Liver (tissue), 9 donors: ENCODE results near the gene ARHGAP36. TPM values are rescaled to one million over a fixed set of nuclear protein-coding genes. Genes with fewer than 3 reads are reported as not detected.

Experiments used
- DNase-seq: peaks from one replicate; pipeline ENCODE4 v3.0.0-alpha.2; 2017; ENCODE audit warnings: low spot score
- H3K27ac ChIP-seq, 2 donors: one replicate each; pipeline ENCODE4 v1.7.0; 2013; ENCODE audit warnings: inconsistent platforms in 2 of 2, low read length in 2 of 2, control low read depth in 1 of 2, low read depth in 1 of 2, mild to moderate bottlenecking in 1 of 2
- H3K27me3 ChIP-seq, 4 donors: one replicate each; pipeline versions ENCODE4 v1.6.1 to v1.7.0; 2013; ENCODE audit warnings: low read length in 3 of 4, inconsistent platforms in 1 of 4, mild to moderate bottlenecking in 1 of 4, moderate library complexity in 1 of 4; ENCODE audit not compliant: control insufficient read depth in 4 of 4, insufficient read depth in 4 of 4
- H3K36me3 ChIP-seq, 4 donors: one replicate each; pipeline versions ENCODE4 v1.6.1 to v1.7.0; 2013; ENCODE audit warnings: low read length in 3 of 4, mild to moderate bottlenecking in 3 of 4, low read depth in 1 of 4, moderate library complexity in 1 of 4; ENCODE audit not compliant: control insufficient read depth in 4 of 4, insufficient read depth in 3 of 4
- H3K4me1 ChIP-seq, 4 donors: one replicate each; pipeline versions ENCODE4 v1.6.1 to v1.7.0; 2013; ENCODE audit warnings: low read length in 3 of 4, mild to moderate bottlenecking in 3 of 4, moderate library complexity in 1 of 4; ENCODE audit not compliant: control insufficient read depth in 4 of 4, insufficient read depth in 4 of 4
- H3K4me3 ChIP-seq, 3 donors: one replicate each; pipeline versions ENCODE4 v1.6.1 to v1.7.0; 2013; ENCODE audit warnings: low read length in 3 of 3, control low read depth in 1 of 3, low read depth in 1 of 3, mild to moderate bottlenecking in 1 of 3
- H3K9ac ChIP-seq, 2 donors: one replicate each; pipeline ENCODE4 v1.7.0; 2013; ENCODE audit warnings: low read length in 2 of 2, mild to moderate bottlenecking in 2 of 2, moderate library complexity in 2 of 2, control low read depth in 1 of 2, low read depth in 1 of 2
- H3K9me3 ChIP-seq, 4 donors: one replicate each; pipeline versions ENCODE4 v1.6.1 to v1.7.0; 2013; ENCODE audit warnings: low read length in 3 of 4; ENCODE audit not compliant: control insufficient read depth in 4 of 4
- EGR1 ChIP-seq, 2 donors: IDR thresholded peaks; 2 replicates each; pipeline ENCODE4 v1.6.1; 2016 to 2018; ENCODE audit warnings: antibody characterized with exemption in 2 of 2, low read depth in 2 of 2
- FOXA1 ChIP-seq: IDR thresholded peaks from 2 replicates; pipeline ENCODE4 v1.6.1; 2016; ENCODE audit warnings: antibody characterized with exemption
- FOXA2 ChIP-seq: IDR thresholded peaks from 2 replicates; pipeline ENCODE4 v1.6.1; 2016; ENCODE audit warnings: antibody characterized with exemption
- GABPA ChIP-seq, 2 donors: IDR thresholded peaks in 1 of 2; conservative IDR thresholded peaks in 1 of 2; 2 replicates each; pipeline ENCODE4 v1.6.1; 2016; ENCODE audit warnings: antibody characterized with exemption in 2 of 2, mild to moderate bottlenecking in 1 of 2, moderate library complexity in 1 of 2
- HNF4A ChIP-seq, 2 donors: conservative IDR thresholded peaks; 2 replicates each; pipeline ENCODE4 v1.6.1; 2016; ENCODE audit warnings: antibody characterized with exemption in 2 of 2, mild to moderate bottlenecking in 2 of 2
- HNF4G ChIP-seq: IDR thresholded peaks from 2 replicates; pipeline ENCODE4 v1.6.1; 2016; ENCODE audit warnings: antibody characterized with exemption
- JUND ChIP-seq, 2 donors: IDR thresholded peaks; 2 replicates each; pipeline ENCODE4 v1.6.1; 2016; ENCODE audit warnings: antibody characterized with exemption in 2 of 2
- MAX ChIP-seq: IDR thresholded peaks from 2 replicates; pipeline ENCODE4 v1.6.1; 2016; ENCODE audit warnings: antibody characterized with exemption
- NR2F2 ChIP-seq: IDR thresholded peaks from 2 replicates; pipeline ENCODE4 v1.6.1; 2016; ENCODE audit warnings: antibody characterized with exemption
- RAD21 ChIP-seq, 2 donors: IDR thresholded peaks; 2 replicates each; pipeline ENCODE4 v1.6.1; 2016; ENCODE audit warnings: antibody characterized with exemption in 2 of 2, mild to moderate bottlenecking in 2 of 2
- REST ChIP-seq: IDR thresholded peaks from 2 replicates; pipeline ENCODE4 v1.6.1; 2016; ENCODE audit warnings: antibody characterized with exemption, mild to moderate bottlenecking
- RXRA ChIP-seq, 2 donors: IDR thresholded peaks; 2 replicates each; pipeline ENCODE4 v1.6.1; 2017 to 2018; ENCODE audit warnings: antibody characterized with exemption in 2 of 2, mild to moderate bottlenecking in 1 of 2
- SP1 ChIP-seq: IDR thresholded peaks from 2 replicates; pipeline ENCODE4 v1.6.1; 2018; ENCODE audit warnings: antibody characterized with exemption, mild to moderate bottlenecking
- TAF1 ChIP-seq: conservative IDR thresholded peaks from 2 replicates; pipeline ENCODE4 v1.6.1; 2016; ENCODE audit warnings: antibody characterized with exemption, mild to moderate bottlenecking
- YY1 ChIP-seq: IDR thresholded peaks from 2 replicates; pipeline ENCODE4 v1.6.1; 2016; ENCODE audit warnings: antibody characterized with exemption, mild to moderate bottlenecking
- ZBTB33 ChIP-seq: IDR thresholded peaks from 2 replicates; pipeline ENCODE4 v1.6.1; 2016; ENCODE audit warnings: antibody characterized with exemption
- WGBS: extraction: QIAGEN DNeasy Blood & Tissue Kit; methylation state at CpG from one replicate; pipeline ENCODE4 v1.1.7; 2013; 5-methylcytosine and 5-hydroxymethylcytosine counted together
- polyA plus RNA-seq, 2 donors: library from polyadenylated mRNA; stranded (reverse) in 1 of 2; unstranded in 1 of 2; fragments of 200-250 nt in 1 of 2; fragments of >200 nt in 1 of 2; fragmentation: Nextera tagmentation in 1 of 2; extraction: Ambion mirVana in 1 of 2; gene quantifications; one replicate each; pipeline versions ENCODE4 v1.2.1 to v1.2.3, GENCODE V29; 2013 to 2015
- total RNA-seq, 2 donors: library from RNA; depleted of rRNA; stranded (reverse); fragments of >200 nt; gene quantifications; one replicate each; pipeline ENCODE4 v1.2.3, GENCODE V29; 2014
- TF ChIP-seq, protein P1 (sequence below): IDR thresholded peaks from 2 replicates; pipeline ENCODE4 v1.6.1; 2016; ENCODE audit warnings: antibody characterized with exemption
- TF ChIP-seq, protein P2 (sequence below): fragments of 150-350 bp; IDR thresholded peaks from 2 replicates; pipeline ENCODE4 v1.5.1; 2017; ENCODE audit warnings: improper control_type of control experiment, low read depth, low read length; ENCODE audit not compliant: missing input control
- donor health status: healthy.
- donor health status: healthy.
- donor health status: healthy.
- donor health status: healthy.
- donor health status: healthy.

ARHGAP36 gene
- total and polyA plus RNA-seq, 4 donors, result not detected

DNA sequence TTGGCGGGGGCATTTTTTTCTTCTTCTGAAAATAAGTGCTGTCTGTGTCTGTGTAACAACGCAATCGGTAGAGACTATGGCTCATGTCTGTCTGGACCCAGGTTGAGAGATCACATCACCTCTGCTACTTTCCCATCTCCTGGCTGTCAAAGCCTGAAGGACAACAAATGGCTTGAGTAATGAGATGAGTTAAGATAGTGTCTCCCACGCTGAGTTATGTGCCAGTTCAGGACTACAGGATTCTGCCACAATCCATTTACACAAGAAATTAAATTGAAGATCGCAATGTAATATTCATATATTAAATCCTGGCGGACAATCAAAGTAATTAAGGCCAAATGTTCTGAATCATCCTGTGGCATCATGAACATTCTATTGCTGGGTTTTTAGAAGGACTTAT is 16.5 kb upstream of the ARHGAP36 start (continued):
- TF ChIP-seq, protein P1, sequence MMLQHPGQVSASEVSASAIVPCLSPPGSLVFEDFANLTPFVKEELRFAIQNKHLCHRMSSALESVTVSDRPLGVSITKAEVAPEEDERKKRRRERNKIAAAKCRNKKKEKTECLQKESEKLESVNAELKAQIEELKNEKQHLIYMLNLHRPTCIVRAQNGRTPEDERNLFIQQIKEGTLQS, result no peak
- no peak for TF ChIP-seq HNF4A (conservative IDR thresholded peaks at IDR 0.05)

GRCh38 chrX:131045726-131046125 is 12.4 kb upstream of the ARHGAP36 start:
- Histone ChIP-seq H3K9ac (no peak overlapping the region), H3K4me3 (no peak overlapping the region), H3K36me3 (no peaks in the 10 kb centered on the region), H3K27me3 (peaks cover 0 to 11% (median 0%) of the 10 kb centered on the region in 4 donors), H3K4me1 (no peaks in the 10 kb centered on the region), H3K9me3 (peaks cover 0 to under 1% (median 0%) of the 10 kb centered on the region in 4 donors), H3K27ac (no peak overlapping the region)
- DNase-seq, result no peak
- 48% methylated on average over 5 of the region's 5 CpGs for WGBS
- TF ChIP-seq MAX (no peak), JUND (IDR thresholded peaks at IDR 0.05) (no peak), RAD21 (IDR thresholded peaks at IDR 0.05) (no peak), TAF1 (no peak), RXRA (IDR thresholded peaks at IDR 0.05) (no peak), FOXA2 (no peak), SP1 (no peak), NR2F2 (no peak), EGR1 (IDR thresholded peaks at IDR 0.05; ENCODE audit: low read depth in 2 of 2) (no peak), HNF4G (no peak), ZBTB33 (no peak), FOXA1 (no peak), YY1 (no peak), GABPA (IDR thresholded peaks at IDR 0.05 in 1 of 2, conservative IDR thresholded peaks at IDR 0.05 in 1 of 2) (no peak)
- TF ChIP-seq, protein P1, result no peak

GRCh38 chrX:131046596-131046995 is 11.6 kb upstream of the ARHGAP36 start:
- TF ChIP-seq TAF1 (no peak), SP1 (no peak), RAD21 (IDR thresholded peaks at IDR 0.05) (no peak), ZBTB33 (no peak), HNF4A (conservative IDR thresholded peaks at IDR 0.05) (no peak), REST (no peak), NR2F2 (no peak), JUND (IDR thresholded peaks at IDR 0.05) (no peak), RXRA (IDR thresholded peaks at IDR 0.05) (no peak), FOXA2 (no peak), GABPA (IDR thresholded peaks at IDR 0.05 in 1 of 2, conservative IDR thresholded peaks at IDR 0.05 in 1 of 2) (no peak), YY1 (no peak), MAX (no peak), EGR1 (IDR thresholded peaks at IDR 0.05; ENCODE audit: low read depth in 2 of 2) (no peak), FOXA1 (no peak), HNF4G (no peak)
- TF ChIP-seq, protein P2, sequence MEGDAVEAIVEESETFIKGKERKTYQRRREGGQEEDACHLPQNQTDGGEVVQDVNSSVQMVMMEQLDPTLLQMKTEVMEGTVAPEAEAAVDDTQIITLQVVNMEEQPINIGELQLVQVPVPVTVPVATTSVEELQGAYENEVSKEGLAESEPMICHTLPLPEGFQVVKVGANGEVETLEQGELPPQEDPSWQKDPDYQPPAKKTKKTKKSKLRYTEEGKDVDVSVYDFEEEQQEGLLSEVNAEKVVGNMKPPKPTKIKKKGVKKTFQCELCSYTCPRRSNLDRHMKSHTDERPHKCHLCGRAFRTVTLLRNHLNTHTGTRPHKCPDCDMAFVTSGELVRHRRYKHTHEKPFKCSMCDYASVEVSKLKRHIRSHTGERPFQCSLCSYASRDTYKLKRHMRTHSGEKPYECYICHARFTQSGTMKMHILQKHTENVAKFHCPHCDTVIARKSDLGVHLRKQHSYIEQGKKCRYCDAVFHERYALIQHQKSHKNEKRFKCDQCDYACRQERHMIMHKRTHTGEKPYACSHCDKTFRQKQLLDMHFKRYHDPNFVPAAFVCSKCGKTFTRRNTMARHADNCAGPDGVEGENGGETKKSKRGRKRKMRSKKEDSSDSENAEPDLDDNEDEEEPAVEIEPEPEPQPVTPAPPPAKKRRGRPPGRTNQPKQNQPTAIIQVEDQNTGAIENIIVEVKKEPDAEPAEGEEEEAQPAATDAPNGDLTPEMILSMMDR, result no peak
- TF ChIP-seq, protein P1, result no peak
- no peak overlapping the region for H3K27ac ChIP-seq
- H3K9me3 ChIP-seq, result no peaks in the 10 kb centered on the region
- H3K27me3 ChIP-seq, result peaks cover 0 to 13% (median 0%) of the 10 kb centered on the region in 4 donors
- no peak for DNase-seq
- no peak overlapping the region for H3K9ac ChIP-seq
- peaks cover 0 to 2% (median 0%) of the 10 kb centered on the region in 4 donors for H3K4me1 ChIP-seq
- H3K4me3 ChIP-seq, result no peak overlapping the region
- WGBS, result 37% methylated on average over 5 of the region's 5 CpGs
- no peaks in the 10 kb centered on the region for H3K36me3 ChIP-seq
